ENCODE measurements around the gene DYSF.

Gene DYSF

GRCh38 chr2:71684226-71685072, 231.1 kb downstream of the DYSF start:
- no peak for DNase-seq

GRCh38 chr2:71685073-71685848, 231.9 kb downstream of the DYSF start:
- no peak for DNase-seq

DNA sequence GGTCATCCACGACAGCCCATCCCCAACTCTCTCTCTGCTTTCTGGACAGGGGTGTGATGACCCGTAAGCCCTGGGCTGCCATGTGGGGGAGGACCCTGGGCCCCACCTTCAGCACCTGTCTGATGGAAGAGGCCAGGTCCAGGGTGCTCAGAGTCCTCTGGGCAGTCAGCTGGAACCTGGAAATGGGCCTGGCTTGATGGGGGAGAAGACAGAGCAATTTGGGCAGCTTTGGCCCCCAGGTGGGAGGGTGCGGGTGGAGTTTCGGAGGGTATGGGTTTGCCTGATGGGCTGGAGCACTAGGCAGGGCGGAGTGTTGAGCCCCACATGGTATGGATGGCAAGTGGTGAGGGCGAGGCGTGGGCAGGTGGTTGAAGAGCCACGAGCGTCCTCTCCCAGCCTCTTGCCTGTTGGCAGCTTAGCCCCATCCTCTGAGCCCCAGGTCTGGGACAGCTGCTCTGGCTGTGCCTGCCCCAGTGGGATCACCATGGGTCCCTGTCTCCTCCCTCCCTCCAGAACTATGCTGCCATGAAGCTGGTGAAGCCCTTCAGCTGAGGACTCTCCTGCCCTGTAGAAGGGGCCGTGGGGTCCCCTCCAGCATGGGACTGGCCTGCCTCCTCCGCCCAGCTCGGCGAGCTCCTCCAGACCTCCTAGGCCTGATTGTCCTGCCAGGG, 232.7 kb downstream of the DYSF start:
- no peak for DNase-seq

DNA sequence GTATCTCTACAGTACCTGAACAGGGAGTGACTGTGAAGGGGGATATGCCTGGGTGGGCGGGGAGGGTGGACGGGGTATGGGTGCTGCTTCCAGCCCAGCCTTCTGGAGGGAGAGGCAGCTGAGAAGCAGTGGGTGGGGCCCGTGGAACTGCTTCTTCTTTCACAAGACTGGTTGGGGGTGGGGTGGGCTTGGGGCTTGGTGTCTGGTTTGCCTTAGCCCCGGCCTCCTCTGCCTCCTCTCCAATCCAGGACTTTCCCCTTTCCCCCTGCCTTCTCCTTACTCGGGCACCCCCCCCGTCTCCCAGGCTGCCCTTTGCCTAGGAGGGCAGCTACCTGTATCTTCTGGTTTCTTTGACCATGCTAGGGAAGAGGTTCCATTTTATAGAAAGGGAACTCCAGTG, 233.4 kb downstream of the DYSF start:
- DNase-seq: no peak

- no peak for DNase-seq
These were observed 234.1 kb downstream of the DYSF start for GRCh38 chr2:71687412-71687811.

DNA sequence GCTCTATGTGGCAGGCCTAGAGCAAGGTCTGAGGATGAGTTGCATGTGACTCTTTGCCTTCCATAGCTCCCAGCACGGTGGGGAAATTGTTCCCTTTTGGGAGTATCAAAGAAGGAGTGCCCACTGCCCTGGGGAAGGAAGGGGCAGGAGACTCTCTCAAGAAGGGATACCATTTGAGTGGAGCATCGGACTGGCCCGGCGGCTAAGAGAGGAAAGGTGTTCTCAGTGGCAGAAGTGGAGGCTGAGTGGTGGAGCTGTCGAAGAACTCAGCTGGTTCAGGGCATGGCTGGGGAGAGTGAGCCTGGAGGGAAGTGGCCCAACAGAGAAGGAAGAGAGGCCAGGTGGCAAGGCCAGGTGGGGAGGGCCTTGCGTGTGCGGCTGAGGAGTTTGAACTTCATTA, 235.2 kb downstream of the DYSF start:
- DNase-seq: no peak

DNA sequence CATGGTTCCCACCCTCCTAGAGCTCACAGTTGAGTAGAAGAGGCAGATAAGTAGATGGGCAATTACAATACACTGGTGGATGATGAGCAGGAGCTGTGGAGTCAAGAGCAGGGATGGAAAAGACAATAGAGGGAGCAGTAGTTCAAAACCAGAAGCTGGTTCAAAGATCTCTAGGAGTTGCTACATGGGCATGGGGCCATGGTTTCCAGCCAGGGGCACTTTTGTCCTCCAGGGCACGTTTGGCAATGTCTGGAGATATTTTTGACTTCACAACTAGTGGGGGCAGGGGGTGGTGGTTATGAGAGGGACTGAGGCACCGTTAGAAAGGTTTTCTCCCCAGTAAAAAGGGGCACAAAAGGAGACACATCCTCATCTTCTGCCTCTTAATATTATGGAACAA, 236.0 kb downstream of the DYSF start:
- no peak for DNase-seq

GRCh38 chr2:71689968-71690834, 236.8 kb downstream of the DYSF start:
- DNase-seq: no peak

- no peak for DNase-seq
These were observed 237.6 kb downstream of the DYSF start for GRCh38 chr2:71690876-71691475.

DNA sequence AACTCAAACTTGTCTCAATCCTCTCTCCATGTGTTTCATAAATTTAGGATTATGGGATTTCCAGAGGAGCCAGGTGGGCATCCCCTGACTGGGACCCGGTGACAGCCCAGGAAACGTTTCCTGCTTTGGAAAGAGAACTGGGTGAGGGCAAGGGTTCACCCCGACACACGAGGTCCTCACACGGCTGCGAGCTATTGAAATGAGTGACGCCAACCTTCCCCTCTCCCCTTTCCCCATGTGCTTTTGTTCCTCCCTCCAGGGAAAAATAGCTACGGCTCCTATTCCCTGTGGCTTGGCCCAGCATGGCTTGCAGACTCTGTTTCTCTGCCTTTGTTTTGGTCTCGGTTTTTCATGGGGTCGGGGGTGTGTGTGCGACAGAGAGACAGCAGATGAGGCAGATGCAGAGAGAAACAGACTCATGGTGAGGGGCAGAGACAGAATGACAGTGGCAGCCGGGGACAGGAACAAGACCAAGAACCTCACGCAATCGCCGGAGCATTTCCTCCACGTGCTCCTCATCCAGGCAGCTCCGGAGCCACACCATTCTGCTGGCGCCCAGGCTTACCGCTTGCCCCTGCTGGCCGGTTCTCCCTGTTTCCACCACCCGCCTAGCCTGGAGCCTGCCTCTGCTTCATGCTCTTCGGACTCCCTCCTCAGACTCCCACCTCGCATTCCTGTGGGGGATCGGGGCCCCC, 238.5 kb downstream of the DYSF start:
- DNase-seq: no peak

DNA sequence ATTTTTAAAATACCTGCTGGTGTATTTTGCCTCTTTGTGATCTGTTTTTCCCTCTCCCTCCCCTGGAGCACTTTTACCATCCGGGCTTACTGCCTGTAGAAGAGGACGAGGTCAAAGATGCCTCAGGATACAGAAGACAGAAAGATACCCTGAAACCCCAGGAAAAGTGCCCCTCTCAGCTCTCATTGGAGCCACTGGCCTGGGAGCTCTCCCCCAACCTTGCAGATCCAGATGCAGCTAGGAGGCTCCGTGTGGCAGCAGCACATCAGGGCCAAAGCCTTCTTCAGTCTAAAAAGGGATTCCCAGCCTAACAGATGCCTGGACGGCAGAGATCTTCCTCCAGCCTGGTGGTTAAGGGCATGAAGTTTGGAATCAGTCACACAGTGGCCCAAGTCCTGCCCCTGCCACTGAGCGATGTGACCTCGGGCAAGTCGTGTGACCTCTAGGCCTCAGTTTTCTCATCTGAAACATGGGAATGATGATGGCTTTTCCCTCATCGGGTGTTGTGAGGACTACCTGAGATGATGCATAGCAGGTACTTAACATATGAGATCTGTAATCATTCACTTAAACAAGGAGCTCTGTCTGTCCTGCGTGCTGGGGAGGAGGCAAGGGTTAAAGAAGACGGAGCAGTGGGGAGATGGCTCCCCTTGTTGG, 239.4 kb downstream of the DYSF start:
- DNase-seq: no peak

GRCh38 chr2:71693286-71694270, 240.2 kb downstream of the DYSF start:
- no peak for DNase-seq

DNA sequence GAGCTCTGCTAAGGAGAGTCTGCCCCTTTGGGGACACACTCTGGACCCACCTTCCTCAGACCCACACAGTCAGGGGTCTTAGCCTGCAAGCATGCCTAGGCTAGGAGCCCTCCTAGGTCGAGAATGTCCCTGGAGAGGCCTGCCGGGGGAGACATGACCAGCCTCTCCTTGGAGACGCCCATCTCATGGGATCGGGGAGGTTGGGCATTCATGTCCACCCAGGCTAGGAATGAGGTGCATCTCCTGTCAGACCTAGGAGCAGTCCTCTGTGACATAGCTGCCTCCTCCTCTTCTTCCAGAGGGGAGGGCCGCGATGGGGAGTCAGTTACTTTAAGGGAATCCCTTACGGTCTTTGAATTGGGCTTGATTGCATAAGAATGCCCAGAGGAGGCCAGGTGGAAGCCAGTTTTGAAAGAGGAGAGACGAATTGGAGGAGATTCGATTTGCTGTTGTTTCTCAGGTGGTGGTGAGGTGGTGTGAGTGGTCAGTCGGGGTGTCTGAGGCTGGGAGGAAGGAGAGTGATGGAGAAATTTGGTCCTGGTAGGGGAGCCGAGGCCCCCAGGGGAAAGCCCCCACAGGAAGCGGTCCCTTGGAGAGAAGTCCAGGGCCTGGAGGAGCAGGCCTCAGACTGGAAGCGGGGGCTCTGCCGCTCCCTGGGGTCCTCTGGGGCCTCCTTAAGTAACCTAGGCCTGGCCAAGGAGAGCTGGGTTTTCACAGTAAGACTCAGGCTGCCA, 241.3 kb downstream of the DYSF start:
- no peak for DNase-seq

GRCh38 chr2:71695235-71696120, 242.1 kb downstream of the DYSF start:
- no peak for DNase-seq

DNA sequence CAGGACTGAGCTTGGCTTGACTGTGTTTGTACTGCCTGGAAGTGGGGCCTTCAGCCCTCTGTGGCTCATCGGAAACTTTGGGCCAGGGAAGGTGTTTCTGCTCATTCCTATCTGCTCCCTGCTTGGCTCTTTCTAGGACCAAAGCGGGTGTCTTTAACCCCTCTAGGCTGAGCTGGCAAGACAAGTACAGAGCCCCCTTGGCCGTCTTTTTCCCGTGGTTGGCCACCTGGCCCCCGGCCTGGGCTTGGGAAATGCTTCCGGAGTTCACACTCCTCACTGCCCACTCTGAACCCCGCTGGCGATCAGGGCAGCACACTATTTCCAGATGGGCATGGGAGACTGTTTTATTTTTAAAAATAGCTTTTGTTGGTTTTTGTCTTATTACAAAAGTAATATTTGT, 243.0 kb downstream of the DYSF start:
- DNase-seq: no peak

DNA sequence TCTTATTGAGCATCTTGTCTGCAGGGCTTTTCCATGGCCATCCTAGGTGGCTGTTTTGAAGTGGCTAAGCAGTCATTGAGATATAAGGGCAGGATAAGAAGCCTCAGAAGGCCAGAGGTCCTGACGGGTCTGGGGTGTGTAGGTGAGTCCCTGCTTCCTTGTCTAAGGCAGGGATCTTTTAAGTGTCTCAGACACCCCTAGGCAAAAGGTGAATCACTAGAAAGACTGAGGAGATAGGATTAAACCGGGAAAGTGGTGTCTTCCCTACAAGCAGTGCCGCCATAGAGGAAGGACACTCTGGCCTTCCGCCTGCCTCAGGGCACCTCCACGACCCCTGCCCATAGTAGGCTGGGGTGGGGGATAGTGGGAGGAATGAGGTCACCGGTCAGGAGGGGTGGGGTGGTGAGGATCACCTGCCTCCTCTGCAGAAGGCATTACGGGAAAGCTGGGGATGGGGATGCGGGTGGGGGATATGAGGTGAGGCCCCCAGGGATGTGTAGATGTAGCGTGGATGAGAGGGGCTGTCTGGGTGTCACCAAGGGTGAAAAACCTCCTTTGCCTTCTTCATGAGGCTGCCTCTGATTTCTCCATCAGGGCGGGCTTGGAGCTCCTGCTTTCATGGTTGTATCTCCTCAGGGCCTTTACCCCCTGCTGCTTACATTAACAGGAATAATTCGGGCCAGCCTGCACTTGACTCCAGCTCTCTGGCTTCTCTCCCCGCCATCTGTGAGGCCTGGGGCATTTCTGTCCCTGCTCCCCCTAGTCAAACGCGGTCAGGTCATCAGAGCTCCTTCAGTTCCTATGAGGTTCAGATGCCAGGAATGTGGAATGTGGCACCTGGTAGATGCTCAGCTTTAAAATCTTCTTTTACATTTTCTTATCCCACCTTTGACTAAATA, 244.0 kb downstream of the DYSF start:
- no peak for DNase-seq

DNA sequence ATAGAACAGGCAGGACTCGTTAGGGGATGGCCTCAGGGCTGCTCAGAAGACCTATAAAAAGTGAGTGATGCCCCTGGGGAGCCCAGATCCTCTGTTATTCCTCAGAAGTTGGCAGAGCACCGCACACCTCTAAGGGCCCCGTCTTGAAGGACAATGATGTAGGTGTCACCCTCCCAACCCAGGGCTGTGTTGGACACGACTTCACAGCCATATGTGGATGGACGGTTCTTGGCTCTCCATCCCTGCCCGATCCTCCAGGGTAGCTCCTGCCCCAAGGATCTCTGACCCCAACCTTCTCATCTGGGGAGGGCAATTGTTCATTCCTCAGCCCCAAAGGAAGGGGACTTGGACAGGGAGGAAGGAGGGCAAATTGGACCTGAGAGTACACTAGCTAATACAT, 246.1 kb downstream of the DYSF start:
- no peak for DNase-seq
